PC-3 (cell line): Measurements from ENCODE around the gene EGFL7.
A peak's percentile ranks its signal among the peaks of the same experiment; 100 is the strongest.

Experiments used
- EZH2 ChIP-seq: fragments of 300-600 bp; sonication (generic); IDR thresholded peaks from one replicate; pipeline ENCODE4 v1.6.1; 2017; ENCODE audit warnings: antibody characterized with exemption, mild to moderate bottlenecking, low read length; ENCODE audit not compliant: unreplicated experiment
- EZH2phosphoT487 ChIP-seq: fragments of 300-600 bp; sonication (generic); IDR thresholded peaks from 2 replicates; pipeline ENCODE4 v1.6.1; 2018; ENCODE audit warnings: mild to moderate bottlenecking, antibody characterized with exemption, low read length, borderline replicate concordance
- TF ChIP-seq, protein P1 (sequence below): fragments of 300-600 bp; sonication (generic); conservative IDR thresholded peaks from 2 replicates; pipeline ENCODE4 v1.5.1; 2017; ENCODE audit warnings: antibody characterized with exemption, low read depth, mild to moderate bottlenecking, low read length

DNA sequence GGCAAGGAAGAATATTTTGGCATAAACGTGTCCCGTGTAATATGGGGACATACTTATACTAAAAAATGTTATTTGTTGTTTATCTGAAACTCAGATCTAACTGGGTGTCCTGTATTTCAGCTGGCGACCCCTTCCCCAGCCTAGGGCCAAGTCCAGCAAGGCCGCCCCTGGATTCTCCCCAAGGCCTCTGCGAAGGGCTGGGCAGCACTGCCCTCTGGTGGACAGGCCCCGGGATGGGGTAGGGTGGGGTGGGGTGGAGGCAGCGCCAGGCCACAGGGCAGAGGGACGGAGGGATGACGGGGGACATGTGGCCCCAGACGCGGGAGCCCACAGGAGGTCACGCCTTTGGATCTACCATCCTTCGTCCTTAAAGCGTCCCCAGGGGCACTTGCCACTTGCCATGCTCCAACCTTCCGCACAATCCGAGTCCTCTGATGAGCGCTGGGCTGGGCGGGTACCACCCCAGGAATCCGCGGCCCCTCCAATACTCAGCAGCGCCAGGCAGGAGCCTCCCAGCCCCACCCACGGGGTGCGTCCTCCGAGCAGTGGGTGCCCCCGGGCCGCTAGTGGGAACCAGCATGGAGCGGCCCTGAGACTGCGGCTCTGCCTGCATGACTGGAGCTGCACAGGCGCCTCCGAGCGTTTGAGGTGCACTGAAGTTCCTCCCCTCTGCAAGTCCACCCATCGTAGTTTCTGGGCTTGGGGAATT is 31.6 kb downstream of the EGFL7 start:
- TF ChIP-seq, protein P1, sequence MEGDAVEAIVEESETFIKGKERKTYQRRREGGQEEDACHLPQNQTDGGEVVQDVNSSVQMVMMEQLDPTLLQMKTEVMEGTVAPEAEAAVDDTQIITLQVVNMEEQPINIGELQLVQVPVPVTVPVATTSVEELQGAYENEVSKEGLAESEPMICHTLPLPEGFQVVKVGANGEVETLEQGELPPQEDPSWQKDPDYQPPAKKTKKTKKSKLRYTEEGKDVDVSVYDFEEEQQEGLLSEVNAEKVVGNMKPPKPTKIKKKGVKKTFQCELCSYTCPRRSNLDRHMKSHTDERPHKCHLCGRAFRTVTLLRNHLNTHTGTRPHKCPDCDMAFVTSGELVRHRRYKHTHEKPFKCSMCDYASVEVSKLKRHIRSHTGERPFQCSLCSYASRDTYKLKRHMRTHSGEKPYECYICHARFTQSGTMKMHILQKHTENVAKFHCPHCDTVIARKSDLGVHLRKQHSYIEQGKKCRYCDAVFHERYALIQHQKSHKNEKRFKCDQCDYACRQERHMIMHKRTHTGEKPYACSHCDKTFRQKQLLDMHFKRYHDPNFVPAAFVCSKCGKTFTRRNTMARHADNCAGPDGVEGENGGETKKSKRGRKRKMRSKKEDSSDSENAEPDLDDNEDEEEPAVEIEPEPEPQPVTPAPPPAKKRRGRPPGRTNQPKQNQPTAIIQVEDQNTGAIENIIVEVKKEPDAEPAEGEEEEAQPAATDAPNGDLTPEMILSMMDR: peak; percentile 66
- TF ChIP-seq EZH2 (no peak), EZH2phosphoT487 (no peak)
